H9 (cell line): Measurements from ENCODE around the gene EPB41L4B. TPM values are rescaled to one million over a fixed set of nuclear protein-coding genes. Genes with fewer than 3 reads are reported as not detected.

Experiments used
- DNase-seq: peaks from one replicate; pipeline ENCODE4 v3.0.0-alpha.2; 2017
- H2AFZ ChIP-seq: one replicate; pipeline ENCODE4 v1.6.1; 2013; ENCODE audit warnings: mild to moderate bottlenecking, low read length, control low read depth, moderate library complexity
- H2AK5ac ChIP-seq: 2 replicates; pipeline ENCODE4 v1.6.1; 2013; ENCODE audit warnings: low read length, control low read depth, mixed read lengths; ENCODE audit not compliant: insufficient read length
- H2BK120ac ChIP-seq: one replicate; pipeline ENCODE4 v1.6.1; 2013; ENCODE audit warnings: low read depth, mild to moderate bottlenecking, low read length, control low read depth, inconsistent platforms; ENCODE audit not compliant: poor library complexity, severe bottlenecking
- H2BK12ac ChIP-seq: 2 replicates; pipeline ENCODE4 v1.6.1; 2013; ENCODE audit warnings: low read length, control low read depth, mixed read lengths, low read depth; ENCODE audit not compliant: insufficient read length
- H2BK15ac ChIP-seq: 2 replicates; pipeline ENCODE4 v1.6.1; 2013; ENCODE audit warnings: low read depth, low read length, control low read depth
- H2BK20ac ChIP-seq: one replicate; pipeline ENCODE4 v1.6.1; 2013; ENCODE audit warnings: low read depth, mild to moderate bottlenecking, low read length, control low read depth, inconsistent platforms; ENCODE audit not compliant: poor library complexity, severe bottlenecking
- H2BK5ac ChIP-seq: 2 replicates; pipeline ENCODE4 v1.6.1; 2013; ENCODE audit warnings: low read length, control low read depth, mixed read lengths; ENCODE audit not compliant: insufficient read length
- H3K14ac ChIP-seq: 2 replicates; pipeline ENCODE4 v1.6.1; 2013; ENCODE audit warnings: low read length, control low read depth; ENCODE audit not compliant: insufficient read depth
- H3K18ac ChIP-seq: 2 replicates; pipeline ENCODE4 v1.6.1; 2013; ENCODE audit warnings: low read depth, mild to moderate bottlenecking, mixed read lengths, low read length, control low read depth; ENCODE audit not compliant: insufficient read length
- H3K23ac ChIP-seq: 2 replicates; pipeline ENCODE4 v1.6.1; 2013; ENCODE audit warnings: low read length, control low read depth, mixed read lengths, low read depth; ENCODE audit not compliant: insufficient read length
- H3K23me2 ChIP-seq: 2 replicates; pipeline ENCODE4 v1.6.1; 2013; ENCODE audit warnings: low read depth, mild to moderate bottlenecking, mixed read lengths, low read length, control low read depth; ENCODE audit not compliant: insufficient read length, poor library complexity, severe bottlenecking
- H3K27ac ChIP-seq: 2 replicates; pipeline ENCODE4 v1.5.1; 2013; ENCODE audit warnings: low read length, control low read depth, mixed read lengths, low read depth; ENCODE audit not compliant: insufficient read length
- H3K27me3 ChIP-seq: 2 replicates; pipeline ENCODE4 v1.6.1; 2013; ENCODE audit warnings: low read length, control low read depth, inconsistent platforms; ENCODE audit not compliant: insufficient read depth
- H3K4ac ChIP-seq: 2 replicates; pipeline ENCODE4 v1.6.1; 2013; ENCODE audit warnings: low read depth, mild to moderate bottlenecking, control low read depth, inconsistent platforms, low read length, moderate library complexity
- H3K4me1 ChIP-seq: 2 replicates; pipeline ENCODE4 v1.6.1; 2013; ENCODE audit warnings: low read length, control low read depth, inconsistent platforms; ENCODE audit not compliant: insufficient read depth
- H3K4me2 ChIP-seq: 2 replicates; pipeline ENCODE4 v1.6.1; 2013; ENCODE audit warnings: low read length, control low read depth, mixed read lengths; ENCODE audit not compliant: insufficient read length, insufficient read depth
- H3K56ac ChIP-seq: 2 replicates; pipeline ENCODE4 v1.6.1; 2013; ENCODE audit warnings: low read depth, mild to moderate bottlenecking, mixed read lengths, low read length, control low read depth; ENCODE audit not compliant: insufficient read length
- H3K79me1 ChIP-seq: 2 replicates; pipeline ENCODE4 v1.6.1; 2013; ENCODE audit warnings: low read depth, mild to moderate bottlenecking, moderate library complexity, low read length, control low read depth, inconsistent platforms; ENCODE audit not compliant: insufficient read depth, poor library complexity, severe bottlenecking
- H3K79me2 ChIP-seq: 2 replicates; pipeline ENCODE4 v1.6.1; 2013; ENCODE audit warnings: low read length, control low read depth, inconsistent platforms; ENCODE audit not compliant: insufficient read depth
- H3K9ac ChIP-seq: 2 replicates; pipeline ENCODE4 v1.6.1; 2013; ENCODE audit warnings: low read length, control low read depth, mixed read lengths; ENCODE audit not compliant: insufficient read length; ENCODE audit errors: extremely low read depth
- H3K9me3 ChIP-seq: one replicate; pipeline ENCODE4 v1.6.1; 2013; ENCODE audit warnings: low read depth, low read length, inconsistent platforms; ENCODE audit not compliant: control insufficient read depth
- H3T11ph ChIP-seq: one replicate; pipeline ENCODE4 v1.6.1; 2013; ENCODE audit warnings: mild to moderate bottlenecking, low read length, control low read depth, inconsistent platforms
- H4K20me1 ChIP-seq: one replicate; pipeline ENCODE4 v1.6.1; 2013; ENCODE audit not compliant: control insufficient read depth, insufficient read length, insufficient read depth
- H4K5ac ChIP-seq: 2 replicates; pipeline ENCODE4 v1.6.1; 2013; ENCODE audit warnings: low read depth, mild to moderate bottlenecking, mixed read lengths, low read length, control low read depth; ENCODE audit not compliant: insufficient read length
- H4K8ac ChIP-seq: replicated peaks from 2 replicates; pipeline ENCODE4 v1.6.1; 2013; ENCODE audit warnings: low read length, control low read depth, mixed read lengths, low read depth; ENCODE audit not compliant: insufficient read length
- H4K91ac ChIP-seq: 2 replicates; pipeline ENCODE4 v1.6.1; 2013; ENCODE audit warnings: low read depth, mild to moderate bottlenecking, moderate library complexity, mixed read lengths, low read length, control low read depth; ENCODE audit not compliant: insufficient read length
- H3K27ac Mint-ChIP-seq, 3 experiments: 2 replicates in 2 of 3; 3 replicates in 1 of 3; pipeline ENCODE4 v1.8.0; 2020 to 2021; ENCODE audit warnings: mixed read lengths in 3 of 3, mild to moderate bottlenecking in 1 of 3, moderate library complexity in 1 of 3
- H3K27me3 Mint-ChIP-seq: 2 replicates; pipeline ENCODE4 v1.8.0; 2021; ENCODE audit warnings: low read depth, mild to moderate bottlenecking, moderate library complexity, mixed read lengths
- H3K36me3 Mint-ChIP-seq, 3 experiments: 2 replicates in 2 of 3; 3 replicates in 1 of 3; pipeline ENCODE4 v1.8.0; 2020 to 2021; ENCODE audit warnings: low read depth in 3 of 3, mixed read lengths in 3 of 3; ENCODE audit not compliant: insufficient read depth in 1 of 3
- H3K4me1 Mint-ChIP-seq, 2 experiments: 2 replicates each; pipeline ENCODE4 v1.8.0; 2020; ENCODE audit warnings: mixed read lengths in 2 of 2
- H3K4me3 Mint-ChIP-seq, 2 experiments: 2 replicates in 1 of 2; 3 replicates in 1 of 2; pipeline ENCODE4 v1.8.0; 2020 to 2021; ENCODE audit warnings: mild to moderate bottlenecking in 2 of 2, mixed read lengths in 2 of 2, moderate library complexity in 1 of 2
- H3K9me3 Mint-ChIP-seq, 2 experiments: 2 replicates in 1 of 2; 3 replicates in 1 of 2; pipeline ENCODE4 v1.8.0; 2020; ENCODE audit warnings: mild to moderate bottlenecking in 2 of 2, mixed read lengths in 2 of 2, moderate library complexity in 1 of 2
- CTCF ChIP-seq: fragments of 200-600 bp; sonication (generic); conservative IDR thresholded peaks from 3 replicates; pipeline ENCODE4 v1.8.0; 2021; ENCODE audit warnings: antibody characterized with exemption, mild to moderate bottlenecking
- WGBS: extraction: QIAGEN DNeasy Blood & Tissue Kit; methylation state at CpG from one replicate; pipeline ENCODE4 v1.1.7; 2013; ENCODE audit warnings: missing lambda C conversion rate, low lambda C conversion rate, mixed read lengths; ENCODE audit not compliant: insufficient read length; ENCODE audit errors: extremely low coverage; 5-methylcytosine and 5-hydroxymethylcytosine counted together
- total RNA-seq: library from RNA; stranded (reverse); gene quantifications from 2 replicates; pipeline ENCODE4 v1.2.1, GENCODE V29; 2021

The EPB41L4B gene
- total RNA-seq, 1 experiment from 2014 or later = 18.9 TPM

GRCh38 chr9:109307380-109308240, 13.2 kb downstream of the EPB41L4B start:
- H3K23ac ChIP-seq = no peak overlapping the region
- no CpG with 5 or more reads among the region's 18 CpGs for WGBS
- Mint-ChIP-seq H3K4me1 (peaks cover 25 to 29% of the 10 kb centered on the region in 2 experiments), H3K9me3 (no peaks in the 10 kb centered on the region), H3K27ac (peak overlapping the region in 2 of 3 experiments; percentile 88 to 89; a peak in 3 of 7 replicates), H3K36me3 (peaks cover 6 to 10% (median 8%) of the 10 kb centered on the region in 3 experiments; a peak in 4 of 7 replicates), H3K27me3 (no peaks in the 10 kb centered on the region), H3K4me3 (peak overlapping the region in 1 of 2 experiments; percentile 17; a peak in 1 of 5 replicates)
- H3K9me3 ChIP-seq = no peaks in the 10 kb centered on the region
- TF ChIP-seq CTCF = no peak
- no peak overlapping the region for H3T11ph ChIP-seq
- H2AFZ ChIP-seq = no peak overlapping the region
- no peaks in the 10 kb centered on the region for H3K23me2 ChIP-seq
- H4K91ac ChIP-seq = no peak overlapping the region
- no peak overlapping the region for H4K8ac ChIP-seq
- peaks cover 8% of the 10 kb centered on the region for H3K79me1 ChIP-seq
- H3K4me1 ChIP-seq = peaks cover 3% of the 10 kb centered on the region; the same call in 1 of the 2 replicates
- H2BK120ac ChIP-seq = no peak overlapping the region
- H2BK12ac ChIP-seq = no peak overlapping the region
- no peak for DNase-seq
- H2BK20ac ChIP-seq = no peak overlapping the region
- no peak overlapping the region for H3K14ac ChIP-seq
- H3K4me2 ChIP-seq = no peak overlapping the region
- H3K27me3 ChIP-seq = no peaks in the 10 kb centered on the region
- no peak overlapping the region for H3K56ac ChIP-seq
- no peak overlapping the region for H3K18ac ChIP-seq
- H4K20me1 ChIP-seq = no peaks in the 10 kb centered on the region
- H2AK5ac ChIP-seq = no peak overlapping the region
- H3K79me2 ChIP-seq = no peaks in the 10 kb centered on the region; the same call in 1 of the 2 replicates
- no peak overlapping the region for H4K5ac ChIP-seq
- H3K4ac ChIP-seq = no peak overlapping the region
- no peak overlapping the region for H2BK5ac ChIP-seq
- H3K27ac ChIP-seq = no peak overlapping the region
- H2BK15ac ChIP-seq = no peak overlapping the region
- H3K9ac ChIP-seq = no peak overlapping the region
